Endothelial cell (in vitro differentiated cells): ENCODE results near the gene SPDEF. TPM values are rescaled to one million over a fixed set of nuclear protein-coding genes. Genes with fewer than 3 reads are reported as not detected.

Source experiments
- DNase-seq: peaks from one replicate; pipeline ENCODE4 v3.0.0; 2021; ENCODE audit warnings: low spot score
- H3K27ac Mint-ChIP-seq: one replicate; pipeline ENCODE4 v1.8.0; 2021; ENCODE audit warnings: mixed read lengths, inconsistent platforms; ENCODE audit not compliant: unreplicated experiment
- H3K27me3 Mint-ChIP-seq: one replicate; pipeline ENCODE4 v1.8.0; 2021; ENCODE audit warnings: mild to moderate bottlenecking, moderate library complexity, mixed read lengths, inconsistent platforms; ENCODE audit not compliant: unreplicated experiment
- H3K36me3 Mint-ChIP-seq: one replicate; pipeline ENCODE4 v1.8.0; 2021; ENCODE audit warnings: mild to moderate bottlenecking, low read depth, mixed read lengths, inconsistent platforms; ENCODE audit not compliant: unreplicated experiment
- H3K4me1 Mint-ChIP-seq: one replicate; pipeline ENCODE4 v1.8.0; 2021; ENCODE audit warnings: mild to moderate bottlenecking, mixed read lengths, inconsistent platforms; ENCODE audit not compliant: unreplicated experiment
- H3K4me3 Mint-ChIP-seq: one replicate; pipeline ENCODE4 v1.8.0; 2021; ENCODE audit warnings: mild to moderate bottlenecking, mixed read lengths, inconsistent platforms; ENCODE audit not compliant: unreplicated experiment
- H3K9me3 Mint-ChIP-seq: one replicate; pipeline ENCODE4 v1.8.0; 2021; ENCODE audit warnings: mixed read lengths, inconsistent platforms; ENCODE audit not compliant: unreplicated experiment
- CTCF ChIP-seq: fragments of 200-600 bp; sonication (generic); IDR thresholded peaks from one replicate; pipeline ENCODE4 v1.5.0; 2021; ENCODE audit warnings: antibody characterized with exemption; ENCODE audit not compliant: unreplicated experiment
- total RNA-seq: library from RNA; stranded (reverse); fragmentation: NEBNext Ultra II Directional; extraction: Animal tissue kit (Norgen Biotek cat#: 25700); gene quantifications from one replicate; pipeline ENCODE4 v1.2.1, GENCODE V29; 2021; ENCODE audit not compliant: unreplicated experiment

The SPDEF gene
- total RNA-seq, 1 donor from 2014 or later: not detected

DNA sequence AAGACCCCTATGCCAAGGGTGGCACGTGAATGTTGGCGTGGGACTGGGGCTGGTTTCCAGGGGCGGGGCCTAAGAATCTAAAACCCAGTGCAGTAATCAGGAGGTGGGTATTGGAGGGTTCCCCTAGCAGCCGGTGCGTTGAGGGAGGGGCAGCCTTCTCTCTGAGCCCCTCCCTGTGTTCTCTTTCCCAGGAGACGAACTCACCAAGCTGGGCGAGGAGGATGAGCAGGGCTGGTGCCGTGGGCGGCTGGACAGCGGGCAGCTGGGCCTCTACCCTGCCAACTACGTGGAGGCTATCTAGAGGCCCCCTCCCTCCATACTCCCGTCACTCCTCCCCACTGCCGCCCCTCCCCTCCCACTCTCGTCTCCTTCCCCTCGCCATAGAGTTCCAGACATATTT lies 23.9 kb downstream of the SPDEF start:
- Mint-ChIP-seq H3K9me3 (no peaks in the 10 kb centered on the region), H3K27ac (no peak overlapping the region), H3K4me1 (no peaks in the 10 kb centered on the region), H3K27me3 (peaks cover 7% of the 10 kb centered on the region), H3K36me3 (no peaks in the 10 kb centered on the region), H3K4me3 (no peak overlapping the region)
- no peak for DNase-seq
- TF ChIP-seq CTCF: no peak

GRCh38 chr6:34531580-34532201 lies 24.4 kb downstream of the SPDEF start:
- H3K27me3 Mint-ChIP-seq: peaks cover 7% of the 10 kb centered on the region
- no peak for DNase-seq
- no peaks in the 10 kb centered on the region for H3K36me3 Mint-ChIP-seq
- no peaks in the 10 kb centered on the region for H3K4me1 Mint-ChIP-seq
- no peak overlapping the region for H3K4me3 Mint-ChIP-seq
- H3K27ac Mint-ChIP-seq: no peak overlapping the region
- TF ChIP-seq CTCF: no peak
- no peaks in the 10 kb centered on the region for H3K9me3 Mint-ChIP-seq

- Mint-ChIP-seq H3K27me3 (peaks cover 7% of the 10 kb centered on the region), H3K4me3 (no peak overlapping the region), H3K4me1 (no peaks in the 10 kb centered on the region), H3K27ac (no peak overlapping the region), H3K9me3 (no peaks in the 10 kb centered on the region), H3K36me3 (no peaks in the 10 kb centered on the region)
- DNase-seq: no peak
- no peak for TF ChIP-seq CTCF
Measured at GRCh38 chr6:34530753-34531365, 25.3 kb downstream of the SPDEF start.

DNA sequence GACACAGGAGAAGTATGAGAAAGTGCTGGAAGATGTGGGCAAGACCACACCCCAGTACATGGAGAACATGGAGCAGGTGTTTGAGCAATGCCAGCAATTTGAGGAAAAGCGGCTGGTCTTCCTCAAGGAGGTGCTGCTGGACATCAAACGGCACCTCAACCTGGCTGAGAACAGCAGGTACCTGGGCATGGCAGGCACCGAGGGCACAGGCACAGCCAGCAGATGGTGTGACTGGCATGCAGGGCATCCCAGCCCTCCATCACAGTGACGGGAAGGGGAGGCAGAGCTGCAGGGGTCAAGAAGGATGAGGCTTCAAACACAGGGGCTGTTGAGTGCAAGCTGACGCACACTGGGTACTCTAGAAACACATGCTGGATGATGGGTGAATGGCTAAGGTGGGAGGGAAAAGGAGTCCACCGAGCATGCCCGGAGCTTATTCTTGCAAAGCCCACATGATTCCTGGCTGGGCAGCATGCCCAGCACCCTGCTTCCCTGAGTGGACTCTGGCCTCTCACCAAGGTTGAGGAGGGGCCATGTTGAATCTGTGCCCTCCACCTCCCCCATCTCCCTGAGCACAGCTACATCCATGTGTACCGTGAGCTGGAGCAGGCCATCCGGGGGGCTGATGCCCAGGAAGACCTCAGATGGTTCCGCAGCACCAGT lies 26.3 kb downstream of the SPDEF start:
- Mint-ChIP-seq H3K4me1 (no peaks in the 10 kb centered on the region), H3K27me3 (peaks cover 7% of the 10 kb centered on the region), H3K9me3 (no peaks in the 10 kb centered on the region), H3K4me3 (no peak overlapping the region), H3K36me3 (no peaks in the 10 kb centered on the region), H3K27ac (no peak overlapping the region)
- no peak for DNase-seq
- no peak for TF ChIP-seq CTCF

DNA sequence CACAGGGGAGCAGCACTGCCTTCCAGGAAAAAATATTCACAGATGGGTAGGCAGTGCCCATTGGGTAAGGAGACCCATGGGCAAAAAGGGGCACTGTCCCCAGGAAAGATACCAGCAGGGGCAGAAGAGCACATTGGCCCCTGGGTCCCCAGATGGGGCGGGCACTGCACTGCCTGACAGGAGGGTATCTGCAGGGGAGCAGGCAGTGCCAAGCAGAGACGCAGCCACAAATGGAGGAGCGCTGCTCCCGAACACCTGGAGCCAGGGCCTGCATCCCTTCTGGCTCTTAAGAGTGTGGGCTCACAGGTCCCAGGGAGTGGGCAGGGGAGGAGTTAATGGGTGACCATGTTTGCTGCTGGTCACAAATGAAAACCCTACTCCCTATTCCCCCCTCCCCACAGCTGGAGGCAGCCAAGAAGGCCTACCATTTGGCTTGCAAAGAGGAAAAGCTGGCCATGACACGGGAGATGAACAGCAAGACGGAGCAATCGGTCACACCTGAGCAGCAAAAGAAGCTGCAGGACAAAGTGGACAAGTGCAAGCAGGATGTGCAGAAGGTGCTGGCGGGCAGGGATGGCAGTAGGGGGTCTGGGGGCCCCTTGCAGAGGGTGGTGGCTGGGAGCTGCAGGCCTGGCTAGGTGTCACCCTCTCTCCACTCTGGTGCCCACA lies 27.0 kb downstream of the SPDEF start:
- TF ChIP-seq CTCF: no peak
- Mint-ChIP-seq H3K4me1 (no peaks in the 10 kb centered on the region), H3K9me3 (no peaks in the 10 kb centered on the region), H3K36me3 (no peaks in the 10 kb centered on the region), H3K27ac (no peak overlapping the region), H3K27me3 (peaks cover 7% of the 10 kb centered on the region), H3K4me3 (no peak overlapping the region)
- DNase-seq: no peak
